ENCODE results near the gene RALGPS2.
"Not testable (repeated sequence)": the region's sequence is repeated elsewhere in the genome, so short reads cannot be mapped to it uniquely, and the experiment has no call there.

RALGPS2 gene

GRCh38 chr1:178725466-178726086, 532 bp downstream of the RALGPS2 start:
- DNase-seq, result no peak

GRCh38 chr1:178726087-178726517, 1.1 kb downstream of the RALGPS2 start:
- peak; percentile 69 for DNase-seq

GRCh38 chr1:178726545-178726944, 1.5 kb downstream of the RALGPS2 start:
- no peak for DNase-seq

GRCh38 chr1:178727014-178727895, 2.2 kb downstream of the RALGPS2 start:
- no peak for DNase-seq

GRCh38 chr1:178733972-178734371, 8.9 kb downstream of the RALGPS2 start:
- no peak for DNase-seq

- no peak for DNase-seq
Observed at GRCh38 chr1:178738780-178739179, 13.7 kb downstream of the RALGPS2 start.

GRCh38 chr1:178739285-178740045, 14.4 kb downstream of the RALGPS2 start:
- no peak for DNase-seq

GRCh38 chr1:178740491-178740890, 15.4 kb downstream of the RALGPS2 start:
- DNase-seq, result no peak

- no peak for DNase-seq
Observed at GRCh38 chr1:178740924-178741323, 15.9 kb downstream of the RALGPS2 start.

GRCh38 chr1:178743801-178744200, 18.8 kb downstream of the RALGPS2 start:
- DNase-seq, result no peak

GRCh38 chr1:178745260-178745659, 20.2 kb downstream of the RALGPS2 start:
- DNase-seq, result no peak

GRCh38 chr1:178746345-178746744, 21.3 kb downstream of the RALGPS2 start:
- DNase-seq, result no peak

GRCh38 chr1:178747361-178747760, 22.3 kb downstream of the RALGPS2 start:
- not testable (repeated sequence) for DNase-seq

- no peak for DNase-seq
Observed at GRCh38 chr1:178749581-178750166, 24.6 kb downstream of the RALGPS2 start.

- no peak for DNase-seq
Observed at GRCh38 chr1:178751046-178751445, 26.0 kb downstream of the RALGPS2 start.

- no peak for DNase-seq
Observed at GRCh38 chr1:178752891-178753290, 27.8 kb downstream of the RALGPS2 start.

GRCh38 chr1:178754655-178755256, 29.7 kb downstream of the RALGPS2 start:
- not testable (repeated sequence) for DNase-seq

GRCh38 chr1:178768423-178768822, 43.4 kb downstream of the RALGPS2 start:
- DNase-seq, result peak; percentile 23

- no peak for DNase-seq
Observed at GRCh38 chr1:178772952-178773351, 47.9 kb downstream of the RALGPS2 start.

- peak; percentile 18 for DNase-seq
Observed at GRCh38 chr1:178774263-178774662, 49.2 kb downstream of the RALGPS2 start.

- DNase-seq, result no peak
Observed at GRCh38 chr1:178776553-178776952, 51.5 kb downstream of the RALGPS2 start.

GRCh38 chr1:178781533-178782330, 56.7 kb downstream of the RALGPS2 start:
- DNase-seq, result no peak

All from CD4-positive, alpha-beta T cell treated with Interleukin-4 for 4 hours (primary cell).